OCI-LY7 (cell line): Measurements from ENCODE around the gene TTR.

Experiments
- EZH2phosphoT487 ChIP-seq: fragments of 200-600 bp; sonication (generic); IDR thresholded peaks from 2 replicates; pipeline ENCODE4 v1.6.1; 2018; ENCODE audit warnings: low read depth, borderline replicate concordance, mild to moderate bottlenecking, mixed run types, antibody characterized with exemption, low read length, moderate library complexity, mixed read lengths
- TF ChIP-seq, protein P1 (sequence below): fragments of 200-600 bp; sonication (generic); conservative IDR thresholded peaks from 2 replicates; pipeline ENCODE4 v1.5.1; 2014; ENCODE audit warnings: mild to moderate bottlenecking, antibody characterized with exemption, low read length, moderate library complexity, mixed read lengths

DNA sequence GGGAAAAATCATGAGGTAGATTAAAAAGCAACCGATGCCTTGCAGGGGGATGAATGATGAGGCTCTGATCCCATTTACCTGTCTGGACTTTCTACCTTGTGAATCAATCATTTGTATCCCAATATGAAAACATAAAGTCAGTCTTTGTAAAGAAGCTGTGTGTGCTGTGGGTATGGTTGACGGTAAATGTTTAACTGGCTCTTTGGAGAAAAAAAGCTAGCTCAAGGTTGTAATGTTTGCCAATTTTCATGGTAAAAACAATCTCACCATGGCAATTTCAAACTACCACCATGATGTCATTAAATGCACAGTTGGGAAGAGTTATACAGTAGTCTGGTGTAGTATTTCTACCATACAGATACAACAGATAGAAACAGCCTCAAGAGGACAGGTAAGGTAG is 14.6 kb downstream of the TTR start:
- TF ChIP-seq, protein P1, sequence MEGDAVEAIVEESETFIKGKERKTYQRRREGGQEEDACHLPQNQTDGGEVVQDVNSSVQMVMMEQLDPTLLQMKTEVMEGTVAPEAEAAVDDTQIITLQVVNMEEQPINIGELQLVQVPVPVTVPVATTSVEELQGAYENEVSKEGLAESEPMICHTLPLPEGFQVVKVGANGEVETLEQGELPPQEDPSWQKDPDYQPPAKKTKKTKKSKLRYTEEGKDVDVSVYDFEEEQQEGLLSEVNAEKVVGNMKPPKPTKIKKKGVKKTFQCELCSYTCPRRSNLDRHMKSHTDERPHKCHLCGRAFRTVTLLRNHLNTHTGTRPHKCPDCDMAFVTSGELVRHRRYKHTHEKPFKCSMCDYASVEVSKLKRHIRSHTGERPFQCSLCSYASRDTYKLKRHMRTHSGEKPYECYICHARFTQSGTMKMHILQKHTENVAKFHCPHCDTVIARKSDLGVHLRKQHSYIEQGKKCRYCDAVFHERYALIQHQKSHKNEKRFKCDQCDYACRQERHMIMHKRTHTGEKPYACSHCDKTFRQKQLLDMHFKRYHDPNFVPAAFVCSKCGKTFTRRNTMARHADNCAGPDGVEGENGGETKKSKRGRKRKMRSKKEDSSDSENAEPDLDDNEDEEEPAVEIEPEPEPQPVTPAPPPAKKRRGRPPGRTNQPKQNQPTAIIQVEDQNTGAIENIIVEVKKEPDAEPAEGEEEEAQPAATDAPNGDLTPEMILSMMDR: no peak
- TF ChIP-seq EZH2phosphoT487: no peak
